Peyer's patch (tissue), 4 donors: Measurements from ENCODE around the gene TAF13. TPM values are rescaled to one million over a fixed set of nuclear protein-coding genes. Genes with fewer than 3 reads are reported as not detected.
A peak's percentile ranks its signal among the peaks of the same experiment; 100 is the strongest.

ENCODE experiments used
- DNase-seq, 3 donors: peaks; one replicate each; pipeline ENCODE4 v3.0.0-alpha.2; 2017 to 2019
- H3K27ac ChIP-seq, 4 donors: fragments of 200-600 bp; sonication (generic); one replicate each; pipeline ENCODE4 v1.5.1; 2016 to 2019
- H3K27me3 ChIP-seq, 2 donors: fragments of 200-600 bp; sonication (generic); one replicate each; pipeline ENCODE4 v1.5.1; 2019
- H3K36me3 ChIP-seq, 3 donors: fragments of 200-600 bp; sonication (generic); one replicate each; pipeline ENCODE4 v1.5.1; 2016 to 2019
- H3K4me1 ChIP-seq, 4 donors: fragments of 200-600 bp; sonication (generic); one replicate each; pipeline ENCODE4 v1.5.1; 2016 to 2019
- H3K4me3 ChIP-seq, 4 donors: fragments of 200-600 bp; sonication (generic); 1 replicate in 3 of 4; 2 replicates in 1 of 4; pipeline ENCODE4 v1.5.1; 2016 to 2019; ENCODE audit warnings: mild to moderate bottlenecking in 1 of 4
- H3K9me3 ChIP-seq, 4 donors: fragments of 200-600 bp; sonication (generic); one replicate each; pipeline ENCODE4 v1.5.1; 2016 to 2019; ENCODE audit warnings: mild to moderate bottlenecking in 1 of 4
- CTCF ChIP-seq, 6 experiments: fragments of 450-650 bp in 4 of 6; fragments of 200-600 bp in 2 of 6; sonication (generic) in 1 of 6; IDR thresholded peaks; one replicate each; pipeline ENCODE4 v1.5.1; 2017 to 2019; ENCODE audit warnings: antibody characterized with exemption in 6 of 6, mild to moderate bottlenecking in 3 of 6, moderate library complexity in 1 of 6
- POLR2A ChIP-seq, 2 donors: fragments of 450-650 bp; IDR thresholded peaks; one replicate each; pipeline ENCODE4 v1.5.1; 2017; ENCODE audit warnings: antibody characterized with exemption in 2 of 2, mild to moderate bottlenecking in 2 of 2, moderate library complexity in 2 of 2
- total RNA-seq, 4 donors: library from RNA; depleted of rRNA; stranded (reverse); fragments of >200 nt; gene quantifications; one replicate each; pipeline ENCODE4 v1.1.0, GENCODE V29; 2016

Gene TAF13
- total RNA-seq, 4 donors from 2014 or later: 21.2 to 39.6 (median 22.8) TPM

GRCh38 chr1:109083923-109084322 lies 8.1 kb upstream of the TAF13 start:
- no peak for DNase-seq
- Histone ChIP-seq H3K27ac (no peak overlapping the region), H3K9me3 (no peaks in the 10 kb centered on the region), H3K27me3 (no peaks in the 10 kb centered on the region), H3K4me1 (no peaks in the 10 kb centered on the region), H3K4me3 (no peak overlapping the region), H3K36me3 (no peaks in the 10 kb centered on the region)
- no peak for TF ChIP-seq POLR2A (IDR thresholded peaks at IDR 0.05)
- no peak for TF ChIP-seq CTCF (IDR thresholded peaks at IDR 0.05)

- Histone ChIP-seq H3K36me3 (no peaks in the 10 kb centered on the region), H3K4me1 (no peaks in the 10 kb centered on the region), H3K9me3 (no peaks in the 10 kb centered on the region), H3K4me3 (no peak overlapping the region), H3K27me3 (no peaks in the 10 kb centered on the region), H3K27ac (no peak overlapping the region)
- no peak for DNase-seq
- TF ChIP-seq POLR2A (IDR thresholded peaks at IDR 0.05) (no peak), CTCF (IDR thresholded peaks at IDR 0.05) (no peak)
These were observed 7.7 kb upstream of the TAF13 start for GRCh38 chr1:109083501-109083900.

- no peaks in the 10 kb centered on the region for H3K27me3 ChIP-seq
- no peaks in the 10 kb centered on the region for H3K36me3 ChIP-seq
- TF ChIP-seq CTCF (IDR thresholded peaks at IDR 0.05): no peak
- TF ChIP-seq POLR2A (IDR thresholded peaks at IDR 0.05): no peak
- no peaks in the 10 kb centered on the region for H3K4me1 ChIP-seq
- DNase-seq: no peak
- H3K9me3 ChIP-seq: no peaks in the 10 kb centered on the region
- peak overlapping the region in 2 of 4 donors; percentile 9 to 18 for H3K27ac ChIP-seq
- H3K4me3 ChIP-seq: no peak overlapping the region
These were observed 4.8 kb upstream of the TAF13 start for GRCh38 chr1:109080441-109081082.

GRCh38 chr1:109079240-109079622 lies 3.4 kb upstream of the TAF13 start:
- H3K27me3 ChIP-seq: no peaks in the 10 kb centered on the region
- H3K4me3 ChIP-seq: no peak overlapping the region
- H3K9me3 ChIP-seq: no peaks in the 10 kb centered on the region
- peaks cover 0 to 9% (median 0%) of the 10 kb centered on the region in 4 donors for H3K4me1 ChIP-seq
- TF ChIP-seq CTCF (IDR thresholded peaks at IDR 0.05): no peak
- no peak for TF ChIP-seq POLR2A (IDR thresholded peaks at IDR 0.05)
- no peak overlapping the region for H3K27ac ChIP-seq
- no peaks in the 10 kb centered on the region for H3K36me3 ChIP-seq
- DNase-seq: no peak

- peaks cover 0 to 5% (median 0%) of the 10 kb centered on the region in 3 donors for H3K36me3 ChIP-seq
- TF ChIP-seq CTCF (IDR thresholded peaks at IDR 0.05): no peak
- no peak for TF ChIP-seq POLR2A (IDR thresholded peaks at IDR 0.05)
- DNase-seq: no peak
- no peaks in the 10 kb centered on the region for H3K27me3 ChIP-seq
- peaks cover 0 to 9% (median 0%) of the 10 kb centered on the region in 4 donors for H3K4me1 ChIP-seq
- no peak overlapping the region for H3K4me3 ChIP-seq
- H3K27ac ChIP-seq: no peak overlapping the region
- no peaks in the 10 kb centered on the region for H3K9me3 ChIP-seq
These were observed 2.5 kb upstream of the TAF13 start for GRCh38 chr1:109078317-109078716.
